Epidermal melanocyte (primary cell): ENCODE measurements around the gene MAPT.

ENCODE experiments used
- DNase-seq: peaks from one replicate; pipeline ENCODE4 v3.0.0; 2011; ENCODE audit warnings: low spot score; ENCODE audit not compliant: insufficient read length

Gene MAPT

DNA sequence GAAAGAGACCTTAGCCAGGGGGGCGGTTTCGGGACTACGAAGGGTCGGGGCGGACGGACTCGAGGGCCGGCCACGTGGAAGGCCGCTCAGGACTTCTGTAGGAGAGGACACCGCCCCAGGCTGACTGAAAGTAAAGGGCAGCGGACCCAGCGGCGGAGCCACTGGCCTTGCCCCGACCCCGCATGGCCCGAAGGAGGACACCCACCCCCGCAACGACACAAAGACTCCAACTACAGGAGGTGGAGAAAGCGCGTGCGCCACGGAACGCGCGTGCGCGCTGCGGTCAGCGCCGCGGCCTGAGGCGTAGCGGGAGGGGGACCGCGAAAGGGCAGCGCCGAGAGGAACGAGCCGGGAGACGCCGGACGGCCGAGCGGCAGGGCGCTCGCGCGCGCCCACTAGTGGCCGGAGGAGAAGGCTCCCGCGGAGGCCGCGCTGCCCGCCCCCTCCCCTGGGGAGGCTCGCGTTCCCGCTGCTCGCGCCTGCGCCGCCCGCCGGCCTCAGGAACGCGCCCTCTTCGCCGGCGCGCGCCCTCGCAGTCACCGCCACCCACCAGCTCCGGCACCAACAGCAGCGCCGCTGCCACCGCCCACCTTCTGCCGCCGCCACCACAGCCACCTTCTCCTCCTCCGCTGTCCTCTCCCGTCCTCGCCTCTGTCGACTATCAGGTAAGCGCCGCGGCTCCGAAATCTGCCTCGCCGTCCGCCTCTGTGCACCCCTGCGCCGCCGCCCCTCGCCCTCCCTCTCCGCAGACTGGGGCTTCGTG is at the start of gene MAPT:
Gene MAPT, plus strand, starts transcription at position 533 of the 763 bp plus-strand sequence. CDS start 67,784 bp downstream, outside the sequence.
- peak; percentile 81 for DNase-seq

DNA sequence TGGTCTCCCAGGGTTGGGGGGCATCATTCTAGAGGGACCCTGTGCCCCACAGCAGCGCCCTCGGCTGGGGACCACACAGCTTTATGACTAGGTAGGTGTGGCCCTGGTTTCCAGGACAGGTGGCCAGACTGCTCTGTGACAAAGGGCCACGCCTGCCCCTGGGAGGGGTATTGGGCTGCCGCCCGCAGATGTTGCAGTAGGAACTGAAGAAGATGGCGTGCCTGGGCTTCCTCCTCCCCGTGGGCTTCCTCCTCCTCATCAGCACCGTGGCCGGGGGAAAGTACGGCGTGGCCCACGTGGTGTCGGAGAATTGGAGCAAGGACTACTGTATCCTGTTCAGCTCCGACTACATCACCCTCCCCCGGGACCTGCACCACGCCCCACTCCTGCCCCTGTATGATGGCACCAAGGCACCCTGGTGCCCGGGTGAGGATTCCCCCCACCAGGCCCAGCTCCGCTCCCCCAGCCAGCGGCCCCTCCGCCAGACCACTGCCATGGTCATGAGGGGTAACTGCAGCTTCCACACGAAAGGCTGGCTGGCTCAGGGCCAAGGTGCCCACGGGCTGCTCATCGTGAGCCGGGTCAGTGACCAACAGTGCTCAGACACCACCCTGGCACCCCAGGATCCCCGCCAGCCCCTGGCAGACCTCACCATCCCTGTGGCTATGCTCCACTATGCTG is 49.5 kb upstream of the MAPT start, which contains the start of gene SPPL2C:
Gene SPPL2C, plus strand, starts transcription at position 187 of the 681 bp plus-strand sequence. Its CDS starts 26 bp downstream, at position 213.
- DNase-seq: no peak

DNA sequence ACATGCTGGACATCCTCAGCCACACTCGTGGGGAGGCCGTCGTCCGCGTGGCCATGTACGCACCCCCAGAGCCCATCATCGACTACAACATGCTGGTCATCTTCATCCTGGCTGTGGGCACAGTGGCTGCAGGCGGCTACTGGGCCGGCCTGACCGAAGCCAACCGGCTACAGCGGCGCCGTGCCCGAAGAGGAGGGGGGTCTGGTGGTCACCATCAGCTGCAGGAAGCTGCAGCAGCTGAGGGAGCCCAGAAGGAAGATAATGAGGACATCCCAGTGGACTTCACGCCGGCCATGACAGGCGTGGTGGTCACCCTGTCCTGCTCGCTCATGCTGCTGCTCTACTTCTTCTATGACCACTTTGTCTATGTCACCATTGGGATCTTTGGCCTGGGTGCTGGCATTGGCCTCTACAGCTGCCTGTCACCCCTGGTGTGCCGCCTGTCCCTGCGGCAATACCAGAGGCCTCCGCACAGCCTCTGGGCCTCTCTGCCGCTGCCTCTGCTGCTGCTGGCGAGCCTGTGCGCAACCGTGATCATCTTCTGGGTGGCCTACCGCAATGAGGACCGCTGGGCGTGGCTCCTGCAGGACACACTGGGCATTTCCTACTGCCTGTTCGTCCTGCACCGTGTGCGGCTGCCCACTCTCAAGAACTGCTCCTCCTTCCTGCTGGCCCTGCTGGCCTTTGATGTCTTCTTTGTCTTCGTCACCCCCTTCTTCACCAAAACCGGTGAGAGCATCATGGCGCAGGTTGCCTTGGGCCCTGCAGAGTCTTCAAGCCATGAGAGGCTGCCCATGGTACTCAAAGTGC is 48.8 kb upstream of the MAPT start:
- no peak for DNase-seq

DNA sequence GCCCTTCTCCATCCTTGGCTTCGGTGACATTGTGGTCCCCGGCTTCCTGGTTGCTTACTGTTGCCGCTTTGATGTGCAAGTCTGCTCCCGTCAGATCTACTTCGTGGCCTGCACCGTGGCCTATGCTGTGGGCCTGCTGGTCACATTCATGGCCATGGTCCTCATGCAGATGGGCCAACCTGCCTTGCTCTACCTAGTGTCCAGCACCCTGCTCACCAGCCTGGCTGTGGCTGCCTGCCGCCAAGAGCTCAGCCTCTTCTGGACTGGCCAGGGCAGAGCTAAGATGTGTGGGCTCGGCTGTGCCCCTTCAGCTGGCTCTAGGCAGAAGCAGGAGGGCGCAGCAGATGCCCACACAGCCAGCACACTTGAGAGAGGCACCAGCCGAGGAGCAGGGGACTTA is 48.1 kb upstream of the MAPT start:
- no peak for DNase-seq

DNA sequence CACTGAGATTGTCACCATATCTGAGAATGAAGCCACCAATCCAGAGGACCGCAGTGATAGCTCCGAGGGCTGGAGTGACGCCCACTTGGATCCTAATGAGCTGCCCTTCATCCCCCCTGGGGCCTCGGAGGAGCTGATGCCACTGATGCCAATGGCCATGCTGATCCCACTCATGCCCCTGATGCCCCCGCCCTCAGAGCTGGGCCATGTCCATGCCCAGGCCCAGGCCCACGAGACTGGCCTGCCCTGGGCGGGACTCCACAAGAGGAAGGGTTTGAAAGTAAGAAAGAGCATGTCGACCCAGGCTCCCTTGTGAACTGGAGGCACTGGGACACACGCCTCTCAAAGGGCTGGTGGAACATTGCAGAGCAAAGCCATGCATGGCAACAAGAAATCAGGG is 47.7 kb upstream of the MAPT start:
- DNase-seq: no peak

DNA sequence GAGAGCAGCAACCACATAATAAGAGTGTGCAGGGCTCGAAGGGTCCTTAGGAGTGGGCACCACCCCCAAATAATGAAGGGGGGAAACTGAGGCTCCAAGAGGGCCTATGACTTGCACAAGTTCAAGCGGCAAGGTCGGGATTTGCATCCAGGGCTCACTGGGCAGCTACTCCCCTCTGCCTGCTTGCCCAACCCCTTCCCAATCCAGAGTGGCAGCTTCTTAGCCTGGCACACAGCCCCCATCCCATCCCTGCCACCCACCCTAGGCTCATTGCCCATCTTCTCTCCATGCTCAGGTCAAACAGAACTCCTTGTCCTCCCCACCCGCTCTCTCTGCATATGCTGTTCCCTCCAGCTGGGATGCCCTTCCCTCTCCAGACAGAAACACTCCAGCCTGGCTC is 47.3 kb upstream of the MAPT start:
- no peak for DNase-seq

DNA sequence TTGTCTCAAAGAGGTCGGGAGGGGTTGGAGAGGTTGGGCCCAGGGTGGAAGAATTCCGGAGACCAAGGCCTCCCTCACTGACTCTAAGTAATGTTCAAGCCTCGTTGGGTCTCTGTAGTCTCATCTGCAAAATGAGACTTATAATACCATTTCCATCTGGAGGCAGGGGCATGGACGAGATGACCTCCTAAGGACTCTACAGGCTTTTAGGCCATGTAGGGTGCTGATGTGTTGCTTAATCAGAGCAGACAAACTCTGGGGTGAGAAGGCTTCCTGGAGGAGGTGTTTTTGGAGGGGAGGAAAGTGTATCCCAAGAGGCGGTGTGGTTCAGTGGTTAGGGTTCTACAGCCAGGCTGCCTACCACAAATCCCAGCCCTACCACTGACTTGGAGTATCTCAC is 46.6 kb upstream of the MAPT start:
- DNase-seq: no peak

DNA sequence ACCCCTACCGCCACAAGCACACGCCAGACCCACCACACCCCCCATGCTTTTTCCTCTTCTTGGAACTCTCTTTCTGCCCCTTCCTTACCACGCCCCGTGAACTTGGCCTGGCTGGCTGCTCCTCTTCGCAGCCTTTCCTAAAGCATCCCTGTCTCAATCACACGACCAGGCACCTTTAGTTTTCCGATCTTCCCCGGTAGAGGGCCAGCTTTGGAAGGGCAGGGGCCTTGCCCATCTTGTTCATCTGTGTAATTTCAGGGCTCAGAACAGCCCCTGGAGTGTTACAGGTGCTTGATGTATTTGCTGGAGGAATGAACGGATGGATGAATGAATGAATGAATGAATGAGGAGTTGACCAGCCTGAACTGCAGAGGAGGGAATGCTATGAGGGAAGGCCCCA is 45.9 kb upstream of the MAPT start:
- no peak for DNase-seq

DNA sequence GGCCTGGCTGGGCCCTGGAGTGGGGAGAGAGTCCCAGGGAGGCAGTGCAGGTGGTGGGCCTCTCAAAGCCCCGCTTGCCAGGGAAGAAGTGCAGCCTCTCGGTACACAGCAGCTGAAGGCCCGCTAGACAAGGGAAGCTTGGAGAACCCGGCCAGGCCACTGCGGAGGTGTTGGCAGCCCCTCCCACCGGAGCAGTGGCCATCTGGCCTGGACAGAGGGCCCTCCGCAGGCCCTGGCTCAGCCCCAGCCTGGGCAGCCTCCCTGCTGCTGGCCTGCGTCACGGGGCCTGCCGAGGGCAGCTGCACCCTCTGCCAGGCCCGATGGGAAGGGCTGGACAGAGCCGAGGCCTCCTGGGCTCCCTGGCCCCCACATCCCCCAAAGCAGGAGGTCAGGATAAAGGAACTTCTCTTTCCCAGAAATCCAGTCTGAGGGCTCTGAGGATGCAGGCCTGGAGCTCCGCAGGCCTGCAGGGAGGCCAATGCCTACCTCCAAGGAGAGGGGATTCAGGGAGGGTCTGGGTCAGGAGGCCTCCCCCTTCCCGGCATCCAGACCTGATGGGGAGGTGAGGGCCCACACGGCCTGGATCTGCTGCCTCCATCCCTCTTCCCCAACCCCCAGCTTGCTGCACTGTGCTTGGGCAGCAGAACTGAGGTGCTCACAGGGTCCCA is 45.4 kb upstream of the MAPT start:
- no peak for DNase-seq

DNA sequence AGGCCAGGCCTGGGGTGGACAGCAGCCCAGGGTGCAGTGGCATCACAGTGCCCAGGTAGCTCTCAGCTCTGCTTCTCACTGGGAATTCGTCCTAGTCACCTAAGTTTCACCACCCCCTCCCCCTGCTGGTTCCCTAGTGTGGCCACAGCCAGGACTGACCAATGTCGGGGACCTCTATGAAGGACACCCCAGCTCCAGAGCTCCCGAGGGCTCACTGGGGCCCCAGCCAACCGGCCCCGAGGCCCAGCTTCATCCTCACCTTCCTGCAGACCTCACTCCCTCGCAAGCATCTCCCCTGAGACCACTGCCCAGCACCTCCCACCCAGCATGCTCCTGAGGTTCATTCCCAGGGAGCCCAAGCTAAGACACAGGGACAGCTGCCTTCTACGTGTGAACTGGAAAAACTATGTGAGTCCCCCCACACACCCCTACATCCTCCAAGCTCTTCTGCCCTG is 44.8 kb upstream of the MAPT start:
- DNase-seq: no peak

DNA sequence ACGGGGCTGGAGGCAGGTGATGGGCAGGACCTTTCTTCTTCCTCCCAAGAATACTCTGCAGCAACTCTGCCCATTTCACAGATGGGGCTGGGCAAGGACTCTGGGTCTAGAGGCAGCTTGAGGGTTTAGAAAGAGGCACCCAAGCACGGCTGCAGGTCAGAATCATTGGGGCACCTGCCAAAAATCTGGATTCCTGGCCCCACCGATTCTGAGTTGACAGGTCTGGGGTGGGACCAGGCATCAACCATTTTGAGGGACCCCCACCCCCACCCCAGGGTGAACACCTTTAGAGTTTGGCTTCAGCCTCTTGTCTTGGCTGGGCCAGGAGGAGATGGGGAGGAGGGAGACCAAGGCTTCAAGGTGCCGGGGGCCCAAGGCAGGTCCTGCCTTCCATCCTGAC is 44.3 kb upstream of the MAPT start:
- no peak for DNase-seq

DNA sequence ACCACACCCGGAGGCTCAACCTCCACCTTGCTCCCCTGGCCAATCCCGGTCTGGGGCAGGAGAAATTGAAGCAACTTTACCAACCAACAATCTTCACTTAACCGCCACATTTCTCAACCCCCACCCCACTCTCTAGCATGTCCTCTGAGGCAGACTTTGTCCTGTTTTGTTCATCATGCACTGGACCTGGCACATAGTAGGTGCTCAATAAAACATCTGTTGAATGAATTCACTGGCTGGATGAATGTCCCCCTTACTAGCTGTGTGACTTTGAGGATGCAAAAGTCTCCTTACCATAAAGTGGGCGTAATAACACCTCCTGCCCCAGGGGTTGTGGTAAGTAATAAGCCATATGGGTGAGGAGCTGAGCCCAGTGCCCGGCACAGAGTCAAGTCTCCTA is 43.9 kb upstream of the MAPT start:
- no peak for DNase-seq

DNA sequence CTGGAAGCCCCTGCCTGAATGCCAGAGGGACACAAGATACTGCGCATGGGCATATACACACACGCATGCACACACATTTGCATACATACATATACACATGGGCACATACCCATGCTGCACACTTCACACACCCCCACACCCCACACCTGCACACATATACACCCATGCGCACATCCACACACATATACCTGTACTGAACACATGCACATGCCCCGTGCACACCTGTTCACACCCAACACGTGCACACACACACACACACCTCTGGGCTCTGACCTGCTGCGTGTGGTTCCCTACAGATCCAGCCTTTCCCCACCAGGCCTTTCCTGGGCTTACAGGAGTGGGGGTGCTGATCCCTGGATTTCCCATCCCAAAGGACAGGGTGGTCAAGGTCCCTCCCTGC is 43.3 kb upstream of the MAPT start:
- no peak for DNase-seq

DNA sequence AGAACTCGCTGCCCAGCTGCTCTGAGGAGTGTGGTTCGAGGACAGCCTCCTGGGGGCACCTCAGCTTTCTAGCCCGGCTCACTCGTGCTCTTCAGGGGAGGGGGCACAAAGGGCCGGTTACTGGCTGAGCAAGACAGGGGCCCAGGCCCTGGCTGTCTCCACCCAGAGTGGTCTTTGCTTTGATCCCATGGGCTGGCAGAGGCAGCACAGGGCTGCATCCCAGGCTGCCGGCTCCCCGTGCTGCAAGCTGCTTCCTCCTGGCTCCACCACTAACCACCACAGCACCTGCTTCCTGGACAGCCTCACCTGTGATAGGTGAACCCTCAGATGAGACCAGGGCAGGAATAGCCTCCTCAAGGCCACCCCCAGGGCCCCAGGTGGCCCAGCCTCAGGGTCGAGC is 42.9 kb upstream of the MAPT start:
- DNase-seq: no peak

DNA sequence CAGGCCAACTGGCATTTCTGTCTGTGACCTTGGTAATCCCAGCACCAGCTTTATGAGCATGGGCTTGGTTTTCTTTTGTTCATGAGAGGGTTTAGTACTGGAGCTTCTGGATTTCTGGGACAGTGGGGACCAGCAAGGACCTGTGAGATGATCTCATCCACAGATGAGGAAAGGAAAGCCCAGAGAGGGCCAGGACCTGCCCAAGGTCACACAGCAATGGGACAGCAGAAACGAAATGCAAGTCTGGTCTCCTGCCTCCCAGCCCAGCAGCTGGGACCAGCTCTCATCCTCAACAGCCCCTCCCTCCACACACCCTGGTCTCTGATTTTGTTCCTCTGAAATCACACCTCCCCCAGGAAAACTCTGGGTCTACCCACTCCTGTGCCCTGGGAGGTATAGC is 42.5 kb upstream of the MAPT start:
- DNase-seq: no peak

DNA sequence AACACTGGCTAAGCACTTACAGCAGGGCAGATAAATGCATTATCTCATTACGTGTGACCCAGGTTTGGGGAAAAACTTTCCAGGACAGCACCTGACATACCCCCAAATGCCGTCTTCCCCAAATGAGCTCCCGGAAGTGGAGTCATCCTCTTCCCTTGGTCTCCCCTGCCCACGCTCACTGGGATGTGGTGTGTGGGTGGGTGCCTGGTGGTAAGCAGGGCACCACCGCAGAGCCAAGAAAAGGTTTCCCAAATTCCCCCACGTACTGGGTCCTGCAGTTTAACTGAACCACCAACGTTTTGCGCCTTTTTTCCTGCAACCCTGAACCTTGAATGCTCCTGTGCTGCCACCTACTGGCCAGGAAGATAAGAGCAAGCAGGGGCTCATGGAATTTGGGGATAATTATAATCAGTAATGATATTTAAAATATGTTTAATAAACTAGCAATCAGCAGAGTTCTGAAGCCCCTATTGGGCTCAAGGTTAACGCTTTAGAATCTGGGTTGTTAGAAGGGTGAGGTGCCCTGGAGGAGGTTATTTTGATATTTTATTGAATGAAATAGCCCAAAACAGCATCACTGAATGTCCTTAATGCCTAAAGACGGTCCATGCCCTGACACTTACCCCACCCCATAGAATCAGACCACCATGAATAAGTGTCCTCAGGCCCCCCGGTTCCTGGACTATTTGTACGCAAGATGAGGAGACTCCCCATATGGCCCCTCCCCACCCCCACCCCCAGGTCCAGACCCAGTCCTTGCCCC is 41.6 kb upstream of the MAPT start:
- no peak for DNase-seq

DNA sequence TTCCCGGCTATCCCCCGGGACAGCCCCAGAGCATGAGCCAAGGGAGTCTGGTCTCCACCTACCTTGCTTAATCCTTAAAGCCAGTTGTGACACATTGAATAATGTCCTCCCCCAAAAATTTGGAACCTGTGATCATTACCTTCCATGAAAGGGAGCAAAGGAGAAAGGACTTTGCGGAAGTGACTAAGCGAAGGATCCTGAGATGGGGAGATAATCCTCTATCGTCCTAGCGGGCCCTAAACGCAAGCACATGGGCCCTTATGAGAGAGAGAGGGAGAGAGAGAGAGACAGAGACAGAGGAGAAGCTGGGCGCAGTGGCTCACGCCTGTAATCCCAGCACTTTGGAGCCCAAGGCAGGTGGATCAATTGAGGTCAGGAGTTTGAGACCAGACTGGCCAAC is 40.1 kb upstream of the MAPT start:
- no peak for DNase-seq

DNA sequence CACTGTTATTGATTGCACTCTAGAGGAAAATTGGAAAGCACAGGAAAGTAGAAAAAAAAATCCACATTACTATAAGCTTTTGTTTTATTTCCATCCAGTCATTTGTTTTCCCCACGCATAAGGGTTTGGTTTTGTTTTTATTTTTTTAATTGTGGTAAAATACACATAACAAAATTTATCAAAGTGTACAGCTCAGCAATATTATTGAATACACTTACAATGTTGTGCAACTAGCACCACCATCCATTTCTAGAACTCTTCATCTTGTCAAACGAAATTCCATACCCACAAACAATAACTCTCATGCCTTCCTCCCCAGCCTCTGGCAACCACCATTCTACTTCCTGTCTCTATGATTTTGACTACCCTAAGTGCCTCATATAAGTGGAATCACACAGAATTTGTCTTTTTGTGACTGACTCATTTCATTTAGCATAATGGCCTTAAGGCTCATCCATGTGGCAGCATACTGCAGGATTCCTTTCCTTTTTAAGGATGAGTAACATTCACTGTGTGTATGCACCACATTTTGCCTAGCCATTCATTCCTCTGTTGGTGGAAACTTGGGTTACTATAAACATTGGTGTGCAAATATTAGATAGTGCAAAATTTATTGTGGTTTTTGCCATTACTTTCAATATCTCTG is 38.5 kb upstream of the MAPT start:
- DNase-seq: no peak

DNA sequence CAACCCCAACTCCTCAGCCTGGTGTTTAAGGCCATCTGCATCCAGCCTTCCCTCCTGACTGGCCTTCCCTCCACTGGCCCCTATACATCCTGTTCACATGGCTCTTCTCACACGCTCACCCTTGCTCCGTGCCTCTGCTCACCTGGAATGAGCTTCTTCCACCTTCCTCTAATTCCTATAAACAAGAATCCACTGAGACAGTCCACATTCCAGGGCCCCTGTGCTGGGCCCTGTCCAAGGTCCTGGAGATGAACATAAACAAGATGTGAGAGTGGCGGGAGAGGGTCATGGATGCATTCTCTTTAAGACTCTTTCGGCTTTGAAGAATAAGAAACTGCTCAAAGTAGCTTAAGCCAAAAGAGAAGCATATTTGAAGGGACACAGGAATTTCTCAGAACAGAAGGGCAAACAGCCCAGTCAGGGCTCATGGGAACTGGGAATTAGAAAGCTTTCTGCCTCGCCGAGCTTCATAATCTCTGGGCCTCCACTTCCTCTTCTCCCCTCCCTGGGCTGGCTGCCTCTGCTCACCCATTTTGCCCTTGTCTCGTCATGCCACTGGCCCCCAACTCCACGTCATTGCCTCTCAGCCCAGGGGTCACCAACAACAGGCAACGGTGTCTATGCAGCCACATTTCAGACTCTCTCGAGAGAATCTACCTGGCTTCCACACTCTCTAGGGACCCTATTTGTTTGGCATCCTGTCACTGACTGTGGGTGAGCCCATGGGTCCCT is 36.2 kb upstream of the MAPT start:
- DNase-seq: no peak

DNA sequence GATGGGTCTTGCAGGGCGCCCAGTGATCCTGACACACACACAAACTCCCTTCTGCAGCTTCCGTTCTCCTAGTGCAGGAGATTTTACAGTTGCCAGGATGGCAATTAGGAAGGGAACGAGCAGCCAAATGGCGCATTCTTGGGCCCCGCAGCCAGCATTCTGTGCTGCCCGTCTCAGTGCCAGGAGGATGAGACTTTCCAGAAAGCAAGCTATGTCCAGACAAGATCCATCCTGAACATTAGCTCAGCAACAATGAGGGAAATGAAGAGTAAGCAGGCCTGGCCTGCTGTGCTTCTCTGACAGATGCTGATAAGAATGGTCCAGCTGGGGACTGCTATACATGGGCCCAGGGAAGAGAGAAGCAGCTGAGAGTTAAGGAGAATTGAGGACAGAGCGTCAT is 33.2 kb upstream of the MAPT start:
- no peak for DNase-seq
